K562 (cell line): Measurements from ENCODE around the gene TXLNG.

Experiments
- MAX ChIP-seq: sonication (generic); formaldehyde crosslinking; IDR thresholded peaks from 2 replicates; pipeline ENCODE4 v1.9.0; 2022; ENCODE audit warnings: mild to moderate bottlenecking, missing genetic modification reagents
- OTX1 ChIP-seq: fragments of 450-650 bp; formaldehyde crosslinking; IDR thresholded peaks from 2 replicates; pipeline ENCODE4 v1.4.0; 2022; ENCODE audit warnings: mild to moderate bottlenecking
- POLR2A ChIP-seq: fragments of 450-650 bp; conservative IDR thresholded peaks from 2 replicates; pipeline ENCODE4 v1.6.1; 2016
- TCF7L2 ChIP-seq: fragments of 150-350 bp; IDR thresholded peaks from 2 replicates; pipeline ENCODE4 v1.6.1; 2016; ENCODE audit warnings: low read depth, mild to moderate bottlenecking, low read length, moderate library complexity
- THRB ChIP-seq: fragments of 450-650 bp; formaldehyde crosslinking; conservative IDR thresholded peaks from 2 replicates; pipeline ENCODE4 v1.4.0; 2022; ENCODE audit warnings: mild to moderate bottlenecking, missing genetic modification characterization
- ZNF224 ChIP-seq: sonication (generic); formaldehyde crosslinking; IDR thresholded peaks from 2 replicates; pipeline ENCODE4 v1.8.0; 2022; ENCODE audit warnings: mild to moderate bottlenecking, missing genetic modification reagents

GRCh38 chrX:16852617-16853179 is 66.4 kb downstream of the TXLNG start:
- TF ChIP-seq POLR2A (no peak), MAX (CRISPR knock-in tag) (no peak), TCF7L2 (no peak), OTX1 (CRISPR knock-in tag) (no peak), ZNF224 (CRISPR knock-in tag) (no peak), THRB (no peak)
